GM12892 (cell line): ENCODE results near the gene GCNT3.

Source experiments
- POLR2A ChIP-seq: IDR thresholded peaks from 2 replicates; pipeline ENCODE4 v1.6.1; 2011; ENCODE audit warnings: low read depth, low read length, control low read depth
- POLR2AphosphoS5 ChIP-seq: IDR thresholded peaks from 2 replicates; pipeline ENCODE4 v1.6.1; 2011; ENCODE audit warnings: low read depth, low read length, control low read depth
- TAF1 ChIP-seq: IDR thresholded peaks from 2 replicates; pipeline ENCODE4 v1.6.1; 2011; ENCODE audit warnings: low read depth, mild to moderate bottlenecking, control low read depth, low read length, borderline replicate concordance

GRCh38 chr15:59649603-59650002, 38.0 kb downstream of the GCNT3 start:
- no peak for TF ChIP-seq TAF1
- TF ChIP-seq POLR2AphosphoS5 = no peak
- TF ChIP-seq POLR2A = no peak
